Measurements from ENCODE around the gene ELP4.

DNA sequence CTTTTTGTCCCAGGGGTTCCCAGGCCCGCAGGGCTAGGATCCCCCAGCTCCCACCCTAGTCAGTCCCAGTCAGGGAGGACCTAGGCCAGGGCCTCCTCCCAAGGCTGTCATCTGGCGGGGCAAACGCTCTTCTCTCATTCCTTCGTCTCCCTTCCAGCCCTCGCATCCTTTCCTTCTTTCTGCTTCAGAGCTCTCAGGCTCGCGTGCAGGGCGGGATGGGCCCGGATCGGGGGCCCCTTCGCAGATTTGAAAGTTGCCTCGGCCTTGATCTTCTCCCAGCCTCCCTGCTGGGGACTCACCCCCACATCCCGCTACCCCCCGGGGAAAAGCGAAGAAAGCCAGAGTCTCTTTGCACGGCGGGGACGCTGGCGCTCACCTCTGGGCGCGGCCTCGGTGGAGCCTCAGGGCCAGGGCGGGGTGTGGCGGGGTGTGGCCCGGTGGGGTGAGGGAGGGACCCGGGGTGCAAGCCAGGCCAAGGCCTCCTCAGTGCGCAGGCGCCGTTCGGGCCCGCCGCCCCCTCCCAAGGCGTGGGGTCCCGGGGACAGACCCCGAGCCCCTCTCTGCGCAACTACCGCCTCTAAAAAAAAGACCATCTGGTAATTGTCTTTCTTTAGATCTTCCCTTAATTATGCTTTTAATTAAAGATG lies 316.4 kb downstream of the ELP4 start:
- TF ChIP-seq, protein P1, sequence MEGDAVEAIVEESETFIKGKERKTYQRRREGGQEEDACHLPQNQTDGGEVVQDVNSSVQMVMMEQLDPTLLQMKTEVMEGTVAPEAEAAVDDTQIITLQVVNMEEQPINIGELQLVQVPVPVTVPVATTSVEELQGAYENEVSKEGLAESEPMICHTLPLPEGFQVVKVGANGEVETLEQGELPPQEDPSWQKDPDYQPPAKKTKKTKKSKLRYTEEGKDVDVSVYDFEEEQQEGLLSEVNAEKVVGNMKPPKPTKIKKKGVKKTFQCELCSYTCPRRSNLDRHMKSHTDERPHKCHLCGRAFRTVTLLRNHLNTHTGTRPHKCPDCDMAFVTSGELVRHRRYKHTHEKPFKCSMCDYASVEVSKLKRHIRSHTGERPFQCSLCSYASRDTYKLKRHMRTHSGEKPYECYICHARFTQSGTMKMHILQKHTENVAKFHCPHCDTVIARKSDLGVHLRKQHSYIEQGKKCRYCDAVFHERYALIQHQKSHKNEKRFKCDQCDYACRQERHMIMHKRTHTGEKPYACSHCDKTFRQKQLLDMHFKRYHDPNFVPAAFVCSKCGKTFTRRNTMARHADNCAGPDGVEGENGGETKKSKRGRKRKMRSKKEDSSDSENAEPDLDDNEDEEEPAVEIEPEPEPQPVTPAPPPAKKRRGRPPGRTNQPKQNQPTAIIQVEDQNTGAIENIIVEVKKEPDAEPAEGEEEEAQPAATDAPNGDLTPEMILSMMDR (IDR thresholded peaks at IDR 0.05): no peak
- TF ChIP-seq POLR2A (IDR thresholded peaks at IDR 0.05): no peak
